AG20443 (cell line): ENCODE measurements around the gene ANO2.

Experiments
- DNase-seq: peaks from one replicate; pipeline ENCODE4 v3.0.0; 2012; ENCODE audit warnings: low spot score, mixed read lengths

ANO2 gene

GRCh38 chr12:5621329-5621728 lies 323.7 kb downstream of the ANO2 start:
- DNase-seq: no peak

GRCh38 chr12:5620896-5621295 lies 324.2 kb downstream of the ANO2 start:
- DNase-seq: no peak

- no peak for DNase-seq
These were observed 325.4 kb downstream of the ANO2 start for GRCh38 chr12:5619628-5620027.

GRCh38 chr12:5616854-5617253 lies 328.2 kb downstream of the ANO2 start:
- DNase-seq: no peak

GRCh38 chr12:5615760-5616159 lies 329.3 kb downstream of the ANO2 start:
- no peak for DNase-seq

GRCh38 chr12:5614256-5614655 lies 330.8 kb downstream of the ANO2 start:
- DNase-seq: no peak

GRCh38 chr12:5612556-5613410 lies 332.3 kb downstream of the ANO2 start:
- DNase-seq: no peak

GRCh38 chr12:5611162-5611561 lies 333.9 kb downstream of the ANO2 start:
- no peak for DNase-seq

- DNase-seq: no peak
These were observed 345.7 kb downstream of the ANO2 start for GRCh38 chr12:5599378-5599777.

GRCh38 chr12:5593998-5594397 lies 351.1 kb downstream of the ANO2 start:
- DNase-seq: no peak

- DNase-seq: no peak
These were observed 352.0 kb downstream of the ANO2 start for GRCh38 chr12:5593086-5593485.

GRCh38 chr12:5592310-5592709 lies 352.7 kb downstream of the ANO2 start:
- no peak for DNase-seq

- DNase-seq: no peak
These were observed 354.7 kb downstream of the ANO2 start for GRCh38 chr12:5590316-5590715.

GRCh38 chr12:5589054-5589453 lies 356.0 kb downstream of the ANO2 start:
- DNase-seq: no peak

- peak; percentile 68 for DNase-seq
These were observed 356.5 kb downstream of the ANO2 start for GRCh38 chr12:5588591-5588990.

GRCh38 chr12:5588176-5588575 lies 356.9 kb downstream of the ANO2 start:
- DNase-seq: peak; percentile 56

GRCh38 chr12:5587711-5588121 lies 357.3 kb downstream of the ANO2 start:
- no peak for DNase-seq

GRCh38 chr12:5586201-5586600 lies 358.9 kb downstream of the ANO2 start:
- DNase-seq: peak; percentile 58

GRCh38 chr12:5585178-5585577 lies 359.9 kb downstream of the ANO2 start:
- DNase-seq: no peak

GRCh38 chr12:5584412-5585175 lies 360.5 kb downstream of the ANO2 start:
- no peak for DNase-seq

- DNase-seq: no peak
These were observed 362.5 kb downstream of the ANO2 start for GRCh38 chr12:5582541-5582940.

- no peak for DNase-seq
These were observed 363.0 kb downstream of the ANO2 start for GRCh38 chr12:5582018-5582417.

- DNase-seq: no peak
These were observed 363.4 kb downstream of the ANO2 start for GRCh38 chr12:5581616-5582015.
